ENCODE results near the gene NFASC.

NFASC gene

GRCh38 chr1:205003358-205004131 is 132.9 kb downstream of the NFASC start:
- no peaks in the 10 kb centered on the region for H3K4me1 Mint-ChIP-seq (ENCODE audit: low read depth)

GRCh38 chr1:205004351-205004750 is 133.7 kb downstream of the NFASC start:
- Mint-ChIP-seq H3K27me3 (ENCODE audit: low read depth) (no peaks in the 10 kb centered on the region), H3K36me3 (ENCODE audit: low read depth) (no peaks in the 10 kb centered on the region), H3K4me3 (no peak overlapping the region), H3K4me1 (ENCODE audit: low read depth) (no peaks in the 10 kb centered on the region), H3K9me3 (no peaks in the 10 kb centered on the region), H3K27ac (no peak overlapping the region)
- DNase-seq (ENCODE audit: low spot score) = no peak

More at GRCh38 chr1:205003358-205004131, 132.9 kb downstream of the NFASC start:
- Mint-ChIP-seq H3K27me3 (ENCODE audit: low read depth) (no peaks in the 10 kb centered on the region), H3K36me3 (ENCODE audit: low read depth) (no peaks in the 10 kb centered on the region), H3K9me3 (no peaks in the 10 kb centered on the region), H3K27ac (no peak overlapping the region), H3K4me3 (no peak overlapping the region)
- DNase-seq (ENCODE audit: low spot score) = no peak

DNA sequence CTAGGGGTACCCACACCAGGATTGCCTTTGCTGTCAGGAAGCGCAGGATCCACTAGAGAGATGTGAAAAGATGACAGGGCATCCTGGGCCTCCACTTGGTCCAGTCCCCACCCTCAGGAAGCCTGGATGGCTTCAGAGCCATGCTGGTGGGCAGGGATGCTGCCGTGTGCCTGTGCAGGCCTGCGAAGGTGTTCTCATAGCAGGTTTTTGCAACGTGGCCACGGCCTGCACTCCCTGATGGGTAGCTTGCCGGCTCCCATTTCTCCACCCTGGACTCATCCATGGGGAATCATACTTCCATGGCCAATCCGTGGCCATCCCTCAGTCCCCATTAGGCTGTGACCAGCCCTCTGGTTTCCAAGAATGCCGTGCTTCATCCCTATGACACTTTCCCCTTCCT is 138.2 kb downstream of the NFASC start:
- Mint-ChIP-seq H3K4me3 (no peak overlapping the region), H3K27ac (no peak overlapping the region), H3K36me3 (ENCODE audit: low read depth) (no peaks in the 10 kb centered on the region), H3K27me3 (ENCODE audit: low read depth) (no peaks in the 10 kb centered on the region), H3K9me3 (no peaks in the 10 kb centered on the region), H3K4me1 (ENCODE audit: low read depth) (no peaks in the 10 kb centered on the region)
- no peak for DNase-seq (ENCODE audit: low spot score)

DNA sequence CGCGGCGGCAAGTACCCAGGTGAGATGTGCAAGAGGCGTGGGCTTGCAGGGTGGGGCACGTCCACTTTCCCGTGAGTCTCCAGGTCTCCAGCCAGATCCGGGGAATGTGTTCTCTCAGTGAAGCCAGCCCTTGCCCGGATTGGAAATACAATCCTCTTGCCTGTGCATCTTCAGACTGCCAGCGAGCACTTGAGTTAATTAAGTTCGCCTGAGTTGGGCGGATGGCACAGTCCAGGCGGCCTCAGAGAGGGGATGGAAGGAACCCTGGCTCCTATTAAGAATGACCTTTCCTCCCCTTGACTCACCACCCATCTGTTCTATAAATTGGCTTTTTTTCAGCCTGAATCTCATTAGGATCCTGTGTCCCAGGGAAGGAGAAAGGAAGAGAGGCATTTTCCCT is 139.0 kb downstream of the NFASC start:
- no peak for DNase-seq (ENCODE audit: low spot score)
- Mint-ChIP-seq H3K4me3 (no peak overlapping the region), H3K27ac (no peak overlapping the region), H3K9me3 (no peaks in the 10 kb centered on the region), H3K36me3 (ENCODE audit: low read depth) (no peaks in the 10 kb centered on the region), H3K27me3 (ENCODE audit: low read depth) (no peaks in the 10 kb centered on the region), H3K4me1 (ENCODE audit: low read depth) (no peaks in the 10 kb centered on the region)

DNA sequence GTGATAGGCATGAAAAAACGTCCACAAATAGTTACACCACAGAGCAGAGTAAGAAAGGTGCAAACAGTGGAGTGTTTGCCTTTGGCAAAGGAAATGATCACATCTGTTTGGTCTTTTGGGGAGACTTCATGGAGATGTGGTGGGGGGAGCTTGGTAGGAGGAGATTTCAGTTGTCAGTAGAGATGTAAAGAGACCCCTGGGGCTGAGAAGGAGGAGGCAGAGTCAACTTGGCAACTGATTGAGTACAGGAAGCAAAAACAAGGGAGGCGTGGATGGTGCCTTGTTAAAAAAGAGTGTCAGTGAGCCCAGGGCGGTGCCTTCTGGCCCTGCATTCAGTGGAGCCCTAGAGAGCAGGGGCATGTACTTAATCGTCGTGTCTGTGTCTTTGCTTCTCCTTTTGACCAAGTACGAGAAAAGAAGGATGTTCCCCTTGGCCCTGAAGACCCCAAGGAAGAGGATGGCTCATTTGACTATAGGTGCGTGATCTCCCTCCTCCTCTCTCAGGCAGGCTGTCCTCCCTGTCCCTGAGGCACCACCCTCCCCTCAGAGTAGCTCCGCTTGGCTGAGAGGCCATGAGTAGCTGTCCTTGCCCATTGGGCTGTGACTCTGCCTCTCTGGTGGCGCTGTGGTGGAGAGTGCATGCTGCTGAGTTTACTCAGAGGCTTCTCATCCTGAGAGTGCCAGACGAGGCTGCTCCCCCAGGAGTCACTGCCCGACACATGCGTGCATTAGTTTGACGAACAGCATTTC is 141.9 kb downstream of the NFASC start:
- Mint-ChIP-seq H3K4me3 (no peak overlapping the region), H3K4me1 (ENCODE audit: low read depth) (no peaks in the 10 kb centered on the region), H3K27ac (no peak overlapping the region)

DNA sequence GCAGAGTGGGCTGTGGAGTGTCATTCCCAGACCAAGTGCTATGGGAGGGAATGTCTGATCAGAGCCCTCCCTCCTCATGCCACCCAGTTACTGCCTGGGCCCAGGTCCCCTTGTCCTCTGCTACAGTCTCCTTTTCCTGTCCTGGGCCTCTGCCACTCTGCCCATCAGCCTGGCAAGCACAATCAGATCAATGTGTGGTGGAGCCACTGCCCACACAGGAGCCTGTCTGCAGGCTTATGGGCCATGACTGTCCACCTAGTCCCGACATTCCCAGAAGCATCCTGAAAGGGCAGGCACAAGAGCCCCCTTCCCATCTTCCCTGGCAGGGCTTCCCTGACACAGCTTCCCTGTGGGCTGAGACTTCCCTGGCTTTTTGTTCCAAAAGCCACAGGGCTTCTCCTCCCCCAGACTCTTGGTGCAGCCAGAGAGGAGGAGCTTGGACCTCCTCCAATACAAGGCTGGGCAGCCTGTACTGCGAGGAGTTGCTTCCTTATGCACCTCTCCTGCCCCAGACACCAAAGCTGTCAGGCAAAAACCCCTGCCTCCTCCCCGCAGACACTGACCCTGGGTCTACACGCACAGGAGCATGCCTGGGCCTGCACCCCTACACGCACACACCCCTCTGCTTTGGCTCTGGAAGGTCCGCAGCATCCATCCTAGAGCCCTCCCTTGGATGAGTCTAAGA is 143.2 kb downstream of the NFASC start:
- Mint-ChIP-seq H3K4me3 (no peak overlapping the region), H3K27ac (no peak overlapping the region), H3K36me3 (ENCODE audit: low read depth) (no peaks in the 10 kb centered on the region), H3K9me3 (no peaks in the 10 kb centered on the region), H3K4me1 (ENCODE audit: low read depth) (no peaks in the 10 kb centered on the region), H3K27me3 (ENCODE audit: low read depth) (peaks cover 2% of the 10 kb centered on the region)
- DNase-seq (ENCODE audit: low spot score) = no peak

More for the DNA sequence above, 141.9 kb downstream of the NFASC start:
- H3K36me3 Mint-ChIP-seq (ENCODE audit: low read depth) = no peaks in the 10 kb centered on the region
- no peaks in the 10 kb centered on the region for H3K9me3 Mint-ChIP-seq
- no peak for DNase-seq (ENCODE audit: low spot score)
- H3K27me3 Mint-ChIP-seq (ENCODE audit: low read depth) = peaks cover 2% of the 10 kb centered on the region

DNA sequence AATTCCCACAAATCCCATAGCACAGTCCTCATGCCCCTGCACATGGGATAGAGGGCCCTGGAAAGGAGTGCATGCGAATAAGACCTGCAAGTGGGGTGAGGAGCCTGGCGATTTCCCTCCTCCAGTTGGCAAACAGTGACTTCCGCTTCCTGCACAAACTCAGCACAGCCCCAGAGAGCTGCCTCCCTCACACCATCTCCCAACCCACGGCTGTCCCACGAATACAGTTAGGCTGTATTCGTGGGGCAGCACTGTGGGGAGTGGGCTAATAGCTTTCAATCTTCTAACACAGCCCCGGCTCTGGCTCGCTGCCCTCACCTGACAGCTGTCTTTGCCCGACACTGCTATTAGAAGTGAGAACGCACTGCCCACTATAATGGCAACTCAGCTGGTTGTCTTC is 144.1 kb downstream of the NFASC start:
- DNase-seq (ENCODE audit: low spot score) = no peak
- H3K36me3 Mint-ChIP-seq (ENCODE audit: low read depth) = no peaks in the 10 kb centered on the region
- H3K27me3 Mint-ChIP-seq (ENCODE audit: low read depth) = peaks cover 2% of the 10 kb centered on the region
- H3K9me3 Mint-ChIP-seq = no peaks in the 10 kb centered on the region
- no peak overlapping the region for H3K4me3 Mint-ChIP-seq
- H3K27ac Mint-ChIP-seq = no peak overlapping the region
- no peaks in the 10 kb centered on the region for H3K4me1 Mint-ChIP-seq (ENCODE audit: low read depth)

DNA sequence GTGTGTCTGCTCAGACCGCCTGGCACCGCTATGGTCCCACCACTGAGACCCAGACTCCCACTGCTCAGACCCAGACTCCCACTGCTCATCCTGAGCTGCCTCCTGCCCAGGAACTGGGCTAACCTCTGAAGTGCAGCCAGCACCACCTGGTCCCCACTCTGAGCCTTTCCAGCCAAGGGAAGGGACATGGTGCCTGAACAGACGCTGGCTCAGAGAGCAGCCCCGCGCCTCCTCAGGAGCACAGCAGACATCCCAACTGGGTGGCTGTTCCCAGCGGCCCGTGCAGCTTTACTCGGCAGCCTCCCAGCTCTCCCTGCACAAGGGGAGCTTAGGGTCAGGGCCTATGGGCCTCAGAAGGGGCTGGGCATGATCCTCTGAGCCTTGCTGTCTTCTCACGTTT is 144.6 kb downstream of the NFASC start:
- Mint-ChIP-seq H3K36me3 (ENCODE audit: low read depth) (no peaks in the 10 kb centered on the region), H3K27ac (no peak overlapping the region), H3K27me3 (ENCODE audit: low read depth) (peaks cover 2% of the 10 kb centered on the region), H3K4me3 (no peak overlapping the region), H3K4me1 (ENCODE audit: low read depth) (no peaks in the 10 kb centered on the region), H3K9me3 (no peaks in the 10 kb centered on the region)
- no peak for DNase-seq (ENCODE audit: low spot score)

DNA sequence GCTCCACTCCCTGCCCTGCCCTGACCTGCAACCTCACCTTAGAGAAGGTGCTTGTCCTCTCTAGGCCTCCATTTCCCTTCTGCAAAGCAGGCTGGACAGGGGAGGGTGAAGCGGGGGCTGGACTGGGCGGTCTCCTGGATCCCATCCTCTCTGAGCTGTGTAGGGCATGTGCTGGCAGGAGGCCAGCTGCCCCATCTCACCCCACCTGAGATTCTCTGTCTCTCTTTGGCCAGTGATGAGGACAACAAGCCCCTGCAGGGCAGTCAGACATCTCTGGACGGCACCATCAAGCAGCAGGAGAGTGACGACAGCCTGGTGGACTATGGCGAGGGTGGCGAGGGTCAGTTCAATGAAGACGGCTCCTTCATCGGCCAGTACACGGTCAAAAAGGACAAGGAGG is 145.4 kb downstream of the NFASC start:
- peaks cover 2% of the 10 kb centered on the region for H3K27me3 Mint-ChIP-seq (ENCODE audit: low read depth)
- no peak for DNase-seq (ENCODE audit: low spot score)
- no peak overlapping the region for H3K4me3 Mint-ChIP-seq
- H3K9me3 Mint-ChIP-seq = no peaks in the 10 kb centered on the region
- H3K4me1 Mint-ChIP-seq (ENCODE audit: low read depth) = no peaks in the 10 kb centered on the region
- H3K36me3 Mint-ChIP-seq (ENCODE audit: low read depth) = no peaks in the 10 kb centered on the region
- H3K27ac Mint-ChIP-seq = no peak overlapping the region

DNA sequence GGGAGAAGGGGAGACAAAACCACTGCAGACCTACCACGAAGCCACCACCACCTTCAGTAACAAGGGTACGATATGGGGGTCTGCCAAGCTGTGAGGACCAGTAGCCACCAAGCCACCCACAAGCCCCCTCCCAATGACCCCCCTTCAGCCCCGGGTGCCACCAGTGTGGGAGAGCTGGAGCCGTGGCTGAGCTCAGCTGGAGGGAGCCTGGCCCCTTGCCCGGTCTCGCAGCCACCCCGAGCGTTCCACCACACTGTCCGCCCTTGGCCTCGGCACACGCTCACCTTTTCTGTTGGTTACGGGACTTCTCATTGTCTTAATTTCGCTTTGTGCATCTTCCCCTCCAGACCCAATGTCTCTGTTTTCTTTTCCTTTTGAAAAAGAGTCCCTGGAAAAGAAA is 145.9 kb downstream of the NFASC start:
- peaks cover 2% of the 10 kb centered on the region for H3K27me3 Mint-ChIP-seq (ENCODE audit: low read depth)
- no peaks in the 10 kb centered on the region for H3K36me3 Mint-ChIP-seq (ENCODE audit: low read depth)
- H3K4me3 Mint-ChIP-seq = no peak overlapping the region
- no peak overlapping the region for H3K27ac Mint-ChIP-seq
- no peaks in the 10 kb centered on the region for H3K9me3 Mint-ChIP-seq
- no peak for DNase-seq (ENCODE audit: low spot score)
- no peaks in the 10 kb centered on the region for H3K4me1 Mint-ChIP-seq (ENCODE audit: low read depth)

DNA sequence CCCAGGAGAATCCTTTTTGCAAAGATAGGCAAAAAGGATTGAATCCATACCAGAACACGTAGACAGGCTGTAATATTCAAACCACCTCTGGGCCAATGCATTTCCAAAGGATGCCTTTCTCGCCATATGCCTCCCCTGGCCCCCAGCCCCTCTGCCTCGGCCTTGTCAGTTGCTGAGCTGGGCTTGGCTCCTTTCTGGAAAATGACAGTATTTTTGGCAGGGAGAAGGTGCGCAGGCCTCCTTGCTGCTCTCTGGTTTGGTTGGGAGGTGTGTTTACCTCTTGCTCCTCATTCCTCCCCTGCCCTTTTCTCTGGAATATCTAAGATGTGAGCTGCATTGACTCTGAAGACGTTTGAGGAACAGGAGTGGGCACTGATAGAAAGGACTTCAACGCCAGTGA is 146.3 kb downstream of the NFASC start:
- H3K27me3 Mint-ChIP-seq (ENCODE audit: low read depth) = peaks cover 2% of the 10 kb centered on the region
- no peak for DNase-seq (ENCODE audit: low spot score)
- no peak overlapping the region for H3K27ac Mint-ChIP-seq
- no peaks in the 10 kb centered on the region for H3K36me3 Mint-ChIP-seq (ENCODE audit: low read depth)
- H3K9me3 Mint-ChIP-seq = no peaks in the 10 kb centered on the region
- no peaks in the 10 kb centered on the region for H3K4me1 Mint-ChIP-seq (ENCODE audit: low read depth)
- H3K4me3 Mint-ChIP-seq = no peak overlapping the region

DNA sequence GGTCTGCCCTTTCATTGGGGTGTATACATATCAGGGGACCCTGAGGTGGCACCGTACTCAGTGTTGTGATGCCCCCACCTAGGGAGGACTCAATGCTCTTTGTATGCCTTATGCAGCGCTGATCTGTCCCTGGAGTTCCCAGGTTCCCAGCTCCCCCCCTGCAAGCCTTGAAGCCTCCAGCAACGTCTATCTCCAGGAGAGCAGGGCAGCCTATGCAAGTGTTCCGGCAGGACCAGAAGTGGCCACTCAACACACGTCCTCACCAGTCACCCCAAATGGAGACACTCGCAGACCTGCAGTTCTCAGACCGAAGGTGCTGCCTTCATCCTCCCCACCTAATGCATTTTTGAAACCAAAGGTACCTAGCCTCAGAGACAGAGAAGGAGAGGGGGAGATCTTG is 147.1 kb downstream of the NFASC start:
- Mint-ChIP-seq H3K9me3 (no peaks in the 10 kb centered on the region), H3K27me3 (ENCODE audit: low read depth) (peaks cover 2% of the 10 kb centered on the region), H3K4me1 (ENCODE audit: low read depth) (no peaks in the 10 kb centered on the region), H3K27ac (no peak overlapping the region), H3K4me3 (no peak overlapping the region), H3K36me3 (ENCODE audit: low read depth) (no peaks in the 10 kb centered on the region)
- DNase-seq (ENCODE audit: low spot score) = no peak

GRCh38 chr1:205018381-205018780 is 147.7 kb downstream of the NFASC start:
- H3K27me3 Mint-ChIP-seq (ENCODE audit: low read depth) = peaks cover 2% of the 10 kb centered on the region
- no peaks in the 10 kb centered on the region for H3K4me1 Mint-ChIP-seq (ENCODE audit: low read depth)
- no peak for DNase-seq (ENCODE audit: low spot score)
- no peaks in the 10 kb centered on the region for H3K36me3 Mint-ChIP-seq (ENCODE audit: low read depth)
- no peak overlapping the region for H3K27ac Mint-ChIP-seq
- no peaks in the 10 kb centered on the region for H3K9me3 Mint-ChIP-seq
- H3K4me3 Mint-ChIP-seq = no peak overlapping the region

GRCh38 chr1:205020466-205020865 is 149.8 kb downstream of the NFASC start:
- Mint-ChIP-seq H3K9me3 (no peaks in the 10 kb centered on the region), H3K27ac (no peak overlapping the region), H3K4me1 (ENCODE audit: low read depth) (no peaks in the 10 kb centered on the region), H3K4me3 (no peak overlapping the region), H3K36me3 (ENCODE audit: low read depth) (no peaks in the 10 kb centered on the region), H3K27me3 (ENCODE audit: low read depth) (no peaks in the 10 kb centered on the region)
- no peak for DNase-seq (ENCODE audit: low spot score)

Measured in T-helper 2 cell treated with Interferon-gamma antibody and Interleukin-4, amounts not matched to agents 5 μg/mL and 100 μg/mL, for 36 hours (primary cell).